ENCODE results near the gene HNRNPA3. TPM values are rescaled to one million over a fixed set of nuclear protein-coding genes. Genes with fewer than 3 reads are reported as not detected.
"Not testable (repeated sequence)": the region's sequence is repeated elsewhere in the genome, so short reads cannot be mapped to it uniquely, and the experiment has no call there.

The HNRNPA3 gene
- polyA plus RNA-seq, 1 donor from 2014 or later, result 134 TPM

DNA sequence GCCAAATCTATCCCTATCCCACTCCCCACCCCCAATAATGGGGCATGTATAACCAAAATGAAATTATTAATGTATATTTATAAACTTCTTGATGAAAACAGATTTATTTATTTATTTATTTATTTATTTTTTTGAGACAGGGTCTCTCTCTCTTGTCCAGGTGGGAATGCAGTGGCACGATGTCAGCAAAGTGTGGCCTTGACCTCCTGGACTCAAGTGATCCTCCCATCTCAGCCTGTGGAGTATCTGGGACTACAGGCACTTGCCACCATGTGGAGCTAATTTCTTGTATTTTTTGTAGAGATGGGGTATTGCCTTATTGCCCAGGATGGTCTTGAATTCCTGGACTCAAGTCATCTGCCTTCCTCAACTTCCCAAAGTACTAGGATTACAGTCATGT is 28.0 kb upstream of the HNRNPA3 start:
- Histone ChIP-seq H3K27me3 (ENCODE audit: insufficient read depth, low read depth, low read length) (no peaks in the 10 kb centered on the region), H3F3A (ENCODE audit: insufficient read depth, low read length, poor library complexity, severe bottlenecking) (no peaks in the 10 kb centered on the region), H3K27ac (ENCODE audit: low read length) (no peak overlapping the region), H3K79me2 (replicated peaks; ENCODE audit: insufficient read depth, low read length) (no peaks in the 10 kb centered on the region), H3K9ac (ENCODE audit: low read length) (no peak overlapping the region), H3K36me3 (ENCODE audit: insufficient read depth, low read length) (no peaks in the 10 kb centered on the region), H3K9me3 (ENCODE audit: low read length) (no peaks in the 10 kb centered on the region), H3K4me2 (ENCODE audit: low read length) (no peak overlapping the region), H4K20me1 (ENCODE audit: insufficient read depth) (no peaks in the 10 kb centered on the region), H3K4me3 (ENCODE audit: low read length) (no peak overlapping the region), H2AFZ (ENCODE audit: low read depth, low read length) (no peak overlapping the region), H3K9me2 (ENCODE audit: insufficient read depth, low read length) (no peaks in the 10 kb centered on the region)
- TF ChIP-seq EZH2 (IDR thresholded peaks at IDR 0.05; ENCODE audit: borderline replicate concordance, insufficient read depth, low read length, poor library complexity, severe bottlenecking) (no peak), RAD21 (conservative IDR thresholded peaks at IDR 0.05) (no peak), SMC3 (conservative IDR thresholded peaks at IDR 0.05; ENCODE audit: poor library complexity) (no peak), POLR2AphosphoS5 (IDR thresholded peaks at IDR 0.05) (no peak), TAF1 (IDR thresholded peaks at IDR 0.05; ENCODE audit: low read depth) (no peak), EP300 (conservative IDR thresholded peaks at IDR 0.05; ENCODE audit: poor library complexity, severe bottlenecking) (no peak), MXI1 (conservative IDR thresholded peaks at IDR 0.05; ENCODE audit: poor library complexity, severe bottlenecking) (no peak)
- TF ChIP-seq, protein P1, sequence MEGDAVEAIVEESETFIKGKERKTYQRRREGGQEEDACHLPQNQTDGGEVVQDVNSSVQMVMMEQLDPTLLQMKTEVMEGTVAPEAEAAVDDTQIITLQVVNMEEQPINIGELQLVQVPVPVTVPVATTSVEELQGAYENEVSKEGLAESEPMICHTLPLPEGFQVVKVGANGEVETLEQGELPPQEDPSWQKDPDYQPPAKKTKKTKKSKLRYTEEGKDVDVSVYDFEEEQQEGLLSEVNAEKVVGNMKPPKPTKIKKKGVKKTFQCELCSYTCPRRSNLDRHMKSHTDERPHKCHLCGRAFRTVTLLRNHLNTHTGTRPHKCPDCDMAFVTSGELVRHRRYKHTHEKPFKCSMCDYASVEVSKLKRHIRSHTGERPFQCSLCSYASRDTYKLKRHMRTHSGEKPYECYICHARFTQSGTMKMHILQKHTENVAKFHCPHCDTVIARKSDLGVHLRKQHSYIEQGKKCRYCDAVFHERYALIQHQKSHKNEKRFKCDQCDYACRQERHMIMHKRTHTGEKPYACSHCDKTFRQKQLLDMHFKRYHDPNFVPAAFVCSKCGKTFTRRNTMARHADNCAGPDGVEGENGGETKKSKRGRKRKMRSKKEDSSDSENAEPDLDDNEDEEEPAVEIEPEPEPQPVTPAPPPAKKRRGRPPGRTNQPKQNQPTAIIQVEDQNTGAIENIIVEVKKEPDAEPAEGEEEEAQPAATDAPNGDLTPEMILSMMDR (IDR thresholded peaks at IDR 0.05; ENCODE audit: poor library complexity, severe bottlenecking), result no peak
- TF ChIP-seq, protein P2, sequence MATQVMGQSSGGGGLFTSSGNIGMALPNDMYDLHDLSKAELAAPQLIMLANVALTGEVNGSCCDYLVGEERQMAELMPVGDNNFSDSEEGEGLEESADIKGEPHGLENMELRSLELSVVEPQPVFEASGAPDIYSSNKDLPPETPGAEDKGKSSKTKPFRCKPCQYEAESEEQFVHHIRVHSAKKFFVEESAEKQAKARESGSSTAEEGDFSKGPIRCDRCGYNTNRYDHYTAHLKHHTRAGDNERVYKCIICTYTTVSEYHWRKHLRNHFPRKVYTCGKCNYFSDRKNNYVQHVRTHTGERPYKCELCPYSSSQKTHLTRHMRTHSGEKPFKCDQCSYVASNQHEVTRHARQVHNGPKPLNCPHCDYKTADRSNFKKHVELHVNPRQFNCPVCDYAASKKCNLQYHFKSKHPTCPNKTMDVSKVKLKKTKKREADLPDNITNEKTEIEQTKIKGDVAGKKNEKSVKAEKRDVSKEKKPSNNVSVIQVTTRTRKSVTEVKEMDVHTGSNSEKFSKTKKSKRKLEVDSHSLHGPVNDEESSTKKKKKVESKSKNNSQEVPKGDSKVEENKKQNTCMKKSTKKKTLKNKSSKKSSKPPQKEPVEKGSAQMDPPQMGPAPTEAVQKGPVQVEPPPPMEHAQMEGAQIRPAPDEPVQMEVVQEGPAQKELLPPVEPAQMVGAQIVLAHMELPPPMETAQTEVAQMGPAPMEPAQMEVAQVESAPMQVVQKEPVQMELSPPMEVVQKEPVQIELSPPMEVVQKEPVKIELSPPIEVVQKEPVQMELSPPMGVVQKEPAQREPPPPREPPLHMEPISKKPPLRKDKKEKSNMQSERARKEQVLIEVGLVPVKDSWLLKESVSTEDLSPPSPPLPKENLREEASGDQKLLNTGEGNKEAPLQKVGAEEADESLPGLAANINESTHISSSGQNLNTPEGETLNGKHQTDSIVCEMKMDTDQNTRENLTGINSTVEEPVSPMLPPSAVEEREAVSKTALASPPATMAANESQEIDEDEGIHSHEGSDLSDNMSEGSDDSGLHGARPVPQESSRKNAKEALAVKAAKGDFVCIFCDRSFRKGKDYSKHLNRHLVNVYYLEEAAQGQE (IDR thresholded peaks at IDR 0.05; ENCODE audit: borderline replicate concordance), result no peak

DNA sequence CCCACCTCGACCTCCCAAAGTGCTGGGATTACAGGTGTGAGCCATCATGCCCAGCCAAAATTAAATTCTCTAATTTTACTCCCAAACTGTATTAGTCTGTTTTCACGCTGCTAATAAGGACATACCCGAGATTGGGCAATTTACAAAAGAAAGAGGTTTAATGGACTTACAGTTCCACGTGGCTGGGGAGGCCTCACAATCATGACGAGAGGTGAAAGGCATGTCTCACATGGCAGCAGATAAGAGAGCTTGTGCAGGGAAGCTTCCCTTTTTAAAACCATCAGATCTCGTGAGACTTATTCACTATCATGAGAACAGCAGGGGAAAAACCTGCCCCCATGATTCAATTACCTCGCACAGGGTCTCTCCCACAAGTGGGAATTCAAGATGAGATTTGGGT is 26.6 kb upstream of the HNRNPA3 start:
- H3K27ac ChIP-seq (ENCODE audit: low read length); H3K36me3 ChIP-seq (ENCODE audit: insufficient read depth, low read length); H3K9ac ChIP-seq (ENCODE audit: low read length); H3K9me3 ChIP-seq (ENCODE audit: low read length); H3F3A ChIP-seq (ENCODE audit: insufficient read depth, low read length, poor library complexity, severe bottlenecking); H3K9me2 ChIP-seq (ENCODE audit: insufficient read depth, low read length); H4K20me1 ChIP-seq (ENCODE audit: insufficient read depth); H3K4me3 ChIP-seq (ENCODE audit: low read length); H3K79me2 ChIP-seq (replicated peaks; ENCODE audit: insufficient read depth, low read length); H3K27me3 ChIP-seq (ENCODE audit: insufficient read depth, low read depth, low read length); H2AFZ ChIP-seq (ENCODE audit: low read depth, low read length); H3K4me2 ChIP-seq (ENCODE audit: low read length): not testable (repeated sequence)
